Panc1 (cell line): ENCODE data around the gene C16orf74.

Experiments used
- CTCF ChIP-seq: fragments of 450-650 bp; IDR thresholded peaks from 2 replicates; pipeline ENCODE4 v1.5.1; 2017; ENCODE audit warnings: mild to moderate bottlenecking
- POLR2AphosphoS5 ChIP-seq: IDR thresholded peaks from 2 replicates; pipeline ENCODE4 v1.6.1; 2012; ENCODE audit warnings: mild to moderate bottlenecking, low read depth, low read length, moderate library complexity
- REST ChIP-seq, 2 experiments: IDR thresholded peaks; 2 replicates each; pipeline ENCODE4 v1.6.1; 2011 to 2012; ENCODE audit warnings: low read depth in 2 of 2, control low read depth in 1 of 2, low read length in 1 of 2, mild to moderate bottlenecking in 1 of 2, moderate library complexity in 1 of 2; ENCODE audit not compliant: insufficient read depth in 1 of 2
- SIN3A ChIP-seq: IDR thresholded peaks from 2 replicates; pipeline ENCODE4 v1.6.1; 2012; ENCODE audit warnings: low read depth, mild to moderate bottlenecking, low read length, moderate library complexity, borderline replicate concordance; ENCODE audit not compliant: insufficient read depth

GRCh38 chr16:85765211-85765610 is 14.3 kb upstream of the C16orf74 start:
- TF ChIP-seq POLR2AphosphoS5 (no peak), CTCF (no peak), SIN3A (no peak), REST (IDR thresholded peaks at IDR 0.05; ENCODE audit: insufficient read depth in 1 of 2, low read depth in 2 of 2, low read length in 1 of 2) (no peak)
